IPS-20b (cell line): ENCODE data around the gene TRIM8.

ENCODE experiments used
- H3K27ac ChIP-seq: one replicate; pipeline ENCODE4 v1.5.1; 2013; ENCODE audit warnings: low read length
- H3K27me3 ChIP-seq: 2 replicates; pipeline ENCODE4 v1.6.1; 2013; ENCODE audit warnings: mild to moderate bottlenecking, low read length, inconsistent platforms; ENCODE audit not compliant: insufficient read depth
- H3K36me3 ChIP-seq: 2 replicates; pipeline ENCODE4 v1.6.1; 2013; ENCODE audit warnings: low read depth, mild to moderate bottlenecking, inconsistent platforms, low read length, moderate library complexity; ENCODE audit not compliant: insufficient read depth
- H3K4me1 ChIP-seq: 2 replicates; pipeline ENCODE4 v1.6.1; 2013; ENCODE audit warnings: mild to moderate bottlenecking, control low read depth, inconsistent platforms, low read length, moderate library complexity; ENCODE audit not compliant: insufficient read depth
- H3K4me3 ChIP-seq: 2 replicates; pipeline ENCODE4 v1.5.1; 2013; ENCODE audit warnings: mild to moderate bottlenecking, low read length, inconsistent platforms
- H3K9ac ChIP-seq: 2 replicates; pipeline ENCODE4 v1.6.1; 2013; ENCODE audit warnings: low read depth, mild to moderate bottlenecking, inconsistent platforms, low read length, moderate library complexity
- H3K9me3 ChIP-seq: 2 replicates; pipeline ENCODE4 v1.6.1; 2013; ENCODE audit warnings: mild to moderate bottlenecking, low read depth, low read length, inconsistent platforms; ENCODE audit not compliant: insufficient read depth

Gene TRIM8

DNA sequence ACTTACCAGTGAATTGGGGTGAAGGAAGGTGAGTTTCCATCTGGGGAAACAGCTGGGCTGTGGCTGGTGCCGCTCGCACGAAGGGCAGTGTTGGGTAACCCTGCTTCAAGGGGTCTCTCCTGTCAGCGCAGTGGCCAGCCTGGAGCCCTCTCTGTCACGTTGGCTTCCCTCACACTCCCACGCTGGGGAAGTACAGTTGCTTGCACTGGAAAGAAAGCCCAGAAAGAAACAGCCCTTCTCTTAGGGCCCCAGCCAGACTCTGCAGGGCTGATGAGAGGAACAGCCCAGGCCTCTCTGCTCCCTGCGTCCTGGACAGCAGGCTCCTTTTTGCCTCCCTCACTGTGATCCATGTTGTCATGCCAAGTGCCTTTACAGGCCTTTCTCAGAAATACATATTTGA lies 40.3 kb upstream of the TRIM8 start:
- Histone ChIP-seq H3K9ac (no peak overlapping the region), H3K9me3 (no peaks in the 10 kb centered on the region), H3K4me1 (no peaks in the 10 kb centered on the region), H3K4me3 (no peak overlapping the region), H3K27me3 (no peaks in the 10 kb centered on the region), H3K27ac (no peak overlapping the region), H3K36me3 (no peaks in the 10 kb centered on the region; the same call in 1 of the 2 replicates)

DNA sequence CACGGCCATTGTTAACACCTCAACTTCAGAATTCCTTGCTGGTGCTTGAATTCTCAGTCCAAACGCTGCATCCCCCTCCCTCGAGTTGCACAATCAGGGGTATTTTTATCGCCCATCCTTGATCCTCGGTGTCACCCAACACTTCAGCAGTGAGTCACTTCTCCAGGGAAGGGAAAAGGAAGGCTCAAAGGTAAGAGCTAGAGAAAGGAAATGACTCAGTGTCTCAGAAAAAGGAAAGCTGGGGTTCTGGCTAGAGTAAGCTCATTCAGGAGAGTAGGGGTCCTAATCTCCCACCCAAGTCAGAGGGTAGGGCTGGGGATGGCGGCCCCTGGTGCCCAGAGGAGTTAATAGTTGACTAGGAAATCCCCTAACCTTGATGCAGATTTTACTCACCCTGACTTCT lies 39.8 kb upstream of the TRIM8 start:
- Histone ChIP-seq H3K4me1 (no peaks in the 10 kb centered on the region), H3K36me3 (no peaks in the 10 kb centered on the region; the same call in 1 of the 2 replicates), H3K4me3 (no peak overlapping the region), H3K9me3 (no peaks in the 10 kb centered on the region), H3K27ac (no peak overlapping the region), H3K9ac (no peak overlapping the region), H3K27me3 (no peaks in the 10 kb centered on the region)

DNA sequence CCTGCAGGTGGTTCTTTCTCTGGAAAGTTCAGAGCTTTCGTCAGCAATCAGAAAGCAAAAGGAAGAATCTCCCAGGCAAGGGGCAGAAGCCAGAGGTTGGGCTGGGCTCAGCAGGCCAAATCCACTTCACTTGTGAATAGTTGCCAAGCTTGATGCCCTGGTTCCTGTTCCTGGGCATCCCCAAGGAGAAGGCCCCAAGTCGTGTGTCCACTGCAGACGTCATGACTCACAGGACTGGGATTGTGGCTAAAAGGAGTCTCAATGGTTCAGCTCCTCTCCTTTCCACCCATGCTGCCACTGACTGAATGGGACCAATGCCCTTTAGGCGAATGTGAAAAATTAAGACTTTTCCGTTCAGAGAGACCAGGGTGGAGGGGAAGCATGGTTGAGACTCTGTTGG lies 38.6 kb upstream of the TRIM8 start:
- H3K27ac ChIP-seq, result no peak overlapping the region
- H3K9me3 ChIP-seq, result no peaks in the 10 kb centered on the region
- H3K4me1 ChIP-seq, result no peaks in the 10 kb centered on the region
- H3K4me3 ChIP-seq, result no peak overlapping the region
- no peaks in the 10 kb centered on the region for H3K36me3 ChIP-seq
- no peak overlapping the region for H3K9ac ChIP-seq
- H3K27me3 ChIP-seq, result no peaks in the 10 kb centered on the region

DNA sequence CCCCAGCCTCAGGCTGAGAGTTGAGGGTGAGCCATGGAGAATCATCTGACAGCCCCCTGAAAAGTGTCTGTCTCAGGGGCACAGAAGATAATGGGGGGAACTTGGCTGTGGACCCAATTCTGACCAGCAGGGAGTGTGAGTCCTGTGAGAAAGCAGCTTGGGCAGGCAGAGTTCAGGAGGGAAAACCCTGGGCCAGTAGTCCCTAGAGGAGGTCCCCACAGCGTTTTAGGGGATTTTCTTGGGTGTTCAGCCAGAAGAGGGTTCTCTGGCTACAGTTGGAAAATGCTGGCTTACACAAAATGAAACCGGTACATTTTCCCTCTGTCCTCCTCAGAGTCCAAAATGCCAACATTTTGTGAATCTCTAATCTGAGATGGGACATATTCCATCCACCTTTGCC lies 35.8 kb upstream of the TRIM8 start:
- Histone ChIP-seq H3K27me3 (no peaks in the 10 kb centered on the region), H3K9ac (no peak overlapping the region), H3K4me3 (no peak overlapping the region), H3K27ac (no peak overlapping the region), H3K36me3 (no peaks in the 10 kb centered on the region), H3K9me3 (no peaks in the 10 kb centered on the region), H3K4me1 (no peaks in the 10 kb centered on the region)

DNA sequence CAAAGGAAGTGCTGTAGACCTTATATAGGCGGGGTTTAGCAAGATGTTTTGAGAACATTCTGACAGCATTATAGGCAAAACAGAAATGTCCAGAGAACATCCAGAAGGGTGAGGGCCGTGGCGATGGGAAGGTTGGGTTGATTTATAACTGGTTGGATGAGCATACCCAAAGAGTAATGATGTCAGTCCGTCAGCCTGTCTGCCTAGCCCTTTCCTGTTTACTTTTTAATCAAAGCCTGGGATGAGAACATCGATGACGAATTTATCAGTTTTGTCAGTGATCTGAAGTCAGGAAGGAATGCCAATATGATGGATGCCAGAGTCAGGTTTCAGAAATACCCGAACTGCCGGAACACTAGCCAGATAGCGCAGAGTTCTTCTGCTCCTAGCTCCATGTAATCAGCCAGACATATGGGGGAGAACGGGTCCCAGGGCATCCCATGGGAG lies 33.8 kb upstream of the TRIM8 start:
- H3K4me1 ChIP-seq, result no peaks in the 10 kb centered on the region
- no peak overlapping the region for H3K4me3 ChIP-seq
- H3K27me3 ChIP-seq, result no peaks in the 10 kb centered on the region
- no peaks in the 10 kb centered on the region for H3K36me3 ChIP-seq
- H3K27ac ChIP-seq, result no peak overlapping the region
- no peak overlapping the region for H3K9ac ChIP-seq
- no peaks in the 10 kb centered on the region for H3K9me3 ChIP-seq

DNA sequence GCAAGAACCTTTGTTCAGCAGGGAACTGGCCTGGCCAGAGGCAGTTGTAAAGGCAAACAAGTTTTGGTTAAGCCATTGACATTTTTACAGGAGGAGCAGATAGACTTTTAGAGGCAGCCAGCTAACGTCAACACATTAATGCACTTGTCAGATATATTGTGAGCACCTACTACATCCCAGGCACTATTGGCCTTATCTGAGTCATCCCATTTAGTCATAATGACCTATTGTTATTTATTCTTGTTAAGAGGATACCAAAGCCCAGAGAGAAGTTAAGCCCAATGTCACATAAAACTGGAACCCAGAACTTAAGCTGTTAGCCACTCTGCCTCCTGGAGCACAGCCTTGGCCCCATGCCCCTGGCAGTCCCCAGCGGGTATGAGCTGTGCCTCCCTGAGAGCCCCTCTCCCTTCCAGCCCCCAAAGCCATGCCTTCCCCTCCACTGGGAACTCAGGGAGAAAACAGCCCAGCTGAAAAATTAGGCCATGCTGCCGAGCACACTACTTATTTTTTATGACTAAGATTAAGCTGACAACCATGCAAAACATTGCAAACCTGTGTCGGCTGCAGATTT lies 32.7 kb upstream of the TRIM8 start:
- Histone ChIP-seq H3K9me3 (no peaks in the 10 kb centered on the region), H3K27me3 (no peaks in the 10 kb centered on the region), H3K27ac (no peak overlapping the region), H3K4me3 (no peak overlapping the region), H3K4me1 (no peaks in the 10 kb centered on the region), H3K36me3 (no peaks in the 10 kb centered on the region), H3K9ac (no peak overlapping the region)

DNA sequence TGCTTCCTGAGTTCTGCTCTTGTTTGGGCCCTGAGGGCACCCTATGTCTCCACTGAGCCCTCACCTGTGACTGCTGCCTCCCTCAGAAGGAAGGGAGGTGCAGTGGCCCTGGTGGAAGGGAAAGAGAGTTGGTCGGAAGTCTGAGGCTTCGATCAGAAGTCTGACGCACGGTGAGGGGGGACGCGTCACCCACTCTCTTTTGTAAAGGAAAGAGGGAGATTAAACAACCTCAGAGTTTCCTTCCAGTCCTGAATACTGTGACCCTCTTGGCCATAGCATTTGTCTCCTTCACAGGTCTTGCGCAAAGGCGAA lies 31.4 kb upstream of the TRIM8 start:
- no peaks in the 10 kb centered on the region for H3K27me3 ChIP-seq
- H3K4me1 ChIP-seq, result no peaks in the 10 kb centered on the region
- no peak overlapping the region for H3K27ac ChIP-seq
- H3K9ac ChIP-seq, result no peak overlapping the region
- H3K36me3 ChIP-seq, result no peaks in the 10 kb centered on the region
- no peak overlapping the region for H3K4me3 ChIP-seq
- H3K9me3 ChIP-seq, result no peaks in the 10 kb centered on the region

DNA sequence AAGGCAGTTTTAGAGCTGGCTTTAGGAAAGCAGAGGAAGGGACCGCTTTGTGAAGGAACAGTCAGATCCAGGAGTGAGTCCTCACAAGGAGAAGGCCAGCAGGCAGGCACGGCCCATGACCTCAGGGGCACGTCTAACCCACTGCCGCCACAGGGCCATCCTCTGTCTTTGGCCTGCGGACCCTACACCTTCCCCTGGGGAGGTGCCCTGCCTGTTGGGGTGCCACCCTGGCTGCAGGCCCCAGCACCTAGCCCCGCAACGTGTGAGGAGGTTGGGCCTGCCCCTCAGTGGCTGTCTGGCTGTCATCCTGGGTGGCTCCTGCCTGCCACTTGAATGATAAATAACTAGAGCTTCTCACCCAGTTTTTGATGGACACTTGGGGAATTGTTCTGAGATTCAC lies 31.0 kb upstream of the TRIM8 start:
- H3K27me3 ChIP-seq, result no peaks in the 10 kb centered on the region
- no peak overlapping the region for H3K27ac ChIP-seq
- H3K9ac ChIP-seq, result no peak overlapping the region
- H3K36me3 ChIP-seq, result no peaks in the 10 kb centered on the region
- no peaks in the 10 kb centered on the region for H3K9me3 ChIP-seq
- no peak overlapping the region for H3K4me3 ChIP-seq
- no peaks in the 10 kb centered on the region for H3K4me1 ChIP-seq

DNA sequence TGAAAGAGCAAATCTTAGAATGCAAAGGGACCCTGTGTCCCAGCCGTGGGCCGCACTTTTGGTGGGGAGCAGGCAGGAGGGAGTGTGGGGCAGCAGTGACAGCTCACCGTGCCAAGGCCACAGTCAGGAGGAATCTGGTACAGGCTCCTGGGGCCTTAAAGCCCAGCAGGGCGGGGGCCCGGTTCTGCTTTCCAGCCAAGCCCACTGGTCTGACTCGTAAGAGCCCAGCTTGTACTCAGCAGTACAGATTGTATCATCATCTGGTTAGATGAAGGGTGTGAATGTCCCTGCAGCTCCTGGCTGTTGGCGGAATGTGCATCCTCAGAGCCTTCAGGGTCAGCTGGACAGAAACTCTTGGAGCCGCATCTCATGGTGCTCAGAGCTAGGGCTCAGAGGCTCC lies 30.5 kb upstream of the TRIM8 start:
- Histone ChIP-seq H3K9ac (no peak overlapping the region), H3K4me1 (no peaks in the 10 kb centered on the region), H3K36me3 (no peaks in the 10 kb centered on the region), H3K9me3 (no peaks in the 10 kb centered on the region), H3K27ac (no peak overlapping the region), H3K4me3 (no peak overlapping the region), H3K27me3 (no peaks in the 10 kb centered on the region)

DNA sequence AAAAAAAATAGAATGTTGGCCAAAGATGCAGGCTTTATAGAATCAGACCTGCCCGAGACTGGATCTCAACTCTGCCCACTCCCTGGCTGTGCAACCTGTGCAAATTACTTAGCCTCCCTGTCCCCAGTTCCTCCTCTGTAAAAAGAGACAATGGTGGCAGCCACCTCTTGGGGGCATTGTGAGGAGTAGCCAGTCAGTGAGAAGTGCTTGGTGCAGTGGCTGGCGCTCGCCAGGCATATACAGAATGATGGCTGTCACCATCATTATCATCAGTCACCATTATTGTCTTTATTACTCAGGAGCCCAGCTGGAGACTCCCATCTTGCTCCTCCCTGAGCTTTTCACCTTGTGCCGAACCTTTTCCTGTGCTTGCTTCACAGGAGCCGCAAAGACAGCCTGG lies 29.4 kb upstream of the TRIM8 start:
- Histone ChIP-seq H3K27me3 (no peaks in the 10 kb centered on the region), H3K9me3 (no peaks in the 10 kb centered on the region), H3K4me3 (no peak overlapping the region), H3K4me1 (no peaks in the 10 kb centered on the region), H3K27ac (no peak overlapping the region), H3K36me3 (no peaks in the 10 kb centered on the region), H3K9ac (no peak overlapping the region)

DNA sequence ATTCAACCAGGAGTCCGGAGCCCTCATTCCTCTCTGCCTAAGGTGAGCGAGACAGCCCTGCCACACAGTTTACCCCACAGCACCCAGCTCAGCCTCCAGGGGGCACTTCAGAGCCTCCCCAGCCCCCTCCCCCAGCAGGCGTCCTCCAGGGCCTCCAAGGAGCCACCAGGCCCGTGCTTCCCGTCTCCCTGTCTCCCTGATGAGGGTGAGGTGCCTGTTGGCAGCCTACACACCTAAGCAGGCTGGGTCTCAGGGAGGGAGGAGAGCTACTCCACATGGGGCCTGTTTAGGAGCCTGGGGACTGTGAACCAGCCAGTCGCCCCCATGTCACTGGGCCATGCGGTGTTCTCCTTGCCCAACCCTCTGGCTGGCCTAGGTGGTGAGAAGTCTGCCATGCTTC lies 28.9 kb upstream of the TRIM8 start:
- H3K36me3 ChIP-seq, result no peaks in the 10 kb centered on the region
- H3K4me1 ChIP-seq, result no peaks in the 10 kb centered on the region
- H3K4me3 ChIP-seq, result no peak overlapping the region
- no peaks in the 10 kb centered on the region for H3K27me3 ChIP-seq
- no peak overlapping the region for H3K9ac ChIP-seq
- H3K27ac ChIP-seq, result no peak overlapping the region
- H3K9me3 ChIP-seq, result no peaks in the 10 kb centered on the region

DNA sequence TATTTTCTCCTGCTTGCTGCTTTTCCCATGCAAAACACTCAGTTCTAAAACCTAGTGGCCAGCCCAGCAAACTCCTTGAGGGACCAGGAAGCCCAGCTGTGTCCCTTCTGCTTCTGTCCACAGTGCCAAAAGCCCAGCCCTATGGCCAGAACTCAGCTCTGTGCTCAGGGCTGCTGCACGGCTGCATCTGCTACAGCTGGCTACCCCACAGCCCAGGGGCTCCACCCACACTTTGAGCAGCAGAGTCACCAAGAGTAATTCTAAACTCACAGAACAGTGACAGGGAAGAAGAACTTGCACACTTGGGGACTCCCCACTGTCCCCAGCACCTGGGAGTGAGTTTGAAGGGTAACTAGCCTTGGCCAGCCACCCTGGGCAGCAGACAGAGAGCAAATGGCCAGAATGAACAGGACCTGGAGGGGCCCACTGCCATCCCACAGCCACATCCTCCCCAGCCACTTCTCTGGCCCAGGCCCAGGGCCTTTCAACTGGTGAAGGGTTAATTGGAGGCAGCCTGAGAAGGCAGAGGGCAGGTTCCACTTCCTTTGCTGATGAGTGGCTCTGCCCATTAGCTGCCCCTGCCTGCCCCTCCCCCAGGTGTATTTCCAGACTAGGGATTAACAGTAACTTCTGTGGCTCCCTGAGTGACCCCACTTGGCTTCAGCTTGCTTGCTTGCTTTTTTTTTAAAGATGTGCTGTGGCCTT lies 28.1 kb upstream of the TRIM8 start:
- no peaks in the 10 kb centered on the region for H3K9me3 ChIP-seq
- no peak overlapping the region for H3K27ac ChIP-seq
- no peak overlapping the region for H3K9ac ChIP-seq
- H3K4me1 ChIP-seq, result no peaks in the 10 kb centered on the region
- H3K27me3 ChIP-seq, result no peaks in the 10 kb centered on the region
- no peak overlapping the region for H3K4me3 ChIP-seq
- H3K36me3 ChIP-seq, result no peaks in the 10 kb centered on the region
